GM13976 (cell line): Measurements from ENCODE around the gene RNF121.

ENCODE experiments used
- DNase-seq: peaks from one replicate; pipeline ENCODE4 v3.0.0; 2012; ENCODE audit warnings: low spot score
- CTCF ChIP-seq: IDR thresholded peaks from 2 replicates; pipeline ENCODE4 v1.5.1; 2012; ENCODE audit warnings: borderline replicate concordance, mild to moderate bottlenecking; ENCODE audit not compliant: insufficient read depth; ENCODE audit errors: extremely low read depth, missing control alignments, control extremely low read depth
- in situ Hi-C: fragments of 300-500 bp; cut with MboI; formaldehyde crosslinking; loops from one replicate; pipeline ENCODE4 v1.12.0; 2022; ENCODE audit warnings: low sequenced_read_pairs, mixed read lengths, inconsistent platforms; ENCODE audit not compliant: unreplicated experiment

The RNF121 gene

GRCh38 chr11:71936825-71937224, 8.0 kb downstream of the RNF121 start:
- in situ Hi-C loops: no loop called here

GRCh38 chr11:71937826-71938225, 9.0 kb downstream of the RNF121 start:
- no peak for DNase-seq
- in situ Hi-C loops: no loop called here
- no peak for TF ChIP-seq CTCF

More at GRCh38 chr11:71936825-71937224, 8.0 kb downstream of the RNF121 start:
- no peak for TF ChIP-seq CTCF
- no peak for DNase-seq

GRCh38 chr11:71940561-71941219, 11.8 kb downstream of the RNF121 start:
- in situ Hi-C loops: no loop called here
- DNase-seq: no peak
- TF ChIP-seq CTCF: no peak

- in situ Hi-C loops: no loop called here
- no peak for DNase-seq
- TF ChIP-seq CTCF: no peak
Observed at GRCh38 chr11:71946144-71946571, 17.3 kb downstream of the RNF121 start.

- TF ChIP-seq CTCF: no peak
- no peak for DNase-seq
- in situ Hi-C loops: no loop called here
Observed at GRCh38 chr11:71947498-71947897, 18.7 kb downstream of the RNF121 start.

- in situ Hi-C loops: no loop called here
- no peak for DNase-seq
- TF ChIP-seq CTCF: no peak
Observed at GRCh38 chr11:71948314-71949027, 19.6 kb downstream of the RNF121 start.

GRCh38 chr11:71949034-71949433, 20.2 kb downstream of the RNF121 start:
- in situ Hi-C loops: no loop called here
- DNase-seq: no peak
- TF ChIP-seq CTCF: no peak
